HepG2 (cell line): ENCODE measurements around the gene P2RX5. TPM values are rescaled to one million over a fixed set of nuclear protein-coding genes. Genes with fewer than 3 reads are reported as not detected.

Experiments used
- ATAC-seq: fragments of 200-7000 bp; cut with Tn5 transposase; 3 replicates; pipeline ENCODE4 v1.9.1; 2020; ENCODE audit warnings: mild to moderate bottlenecking, moderate library complexity
- BruUV-seq: library from RNA; stranded (reverse); fragments of 400-500 nt; replicated peaks from 2 replicates; lab custom pipeline; 2021; lab: Mats Ljungman, UMichigan
- CTCF ChIA-PET: fragments of 300-600 bp; formaldehyde crosslinking; extraction: SDS; loops from one replicate; lab custom pipeline; 2021; ENCODE audit warnings: low total read pairs, inconsistent platforms, low intra/inter-chr PET ratio; lab: Yijun Ruan, JAX
- POLR2A ChIA-PET: fragments of 350-600 bp; sonication (Branson Sonifier 250); formaldehyde crosslinking; loops from one replicate; lab custom pipeline; 2020; ENCODE audit warnings: antibody characterized with exemption, inconsistent platforms; lab: Yijun Ruan, JAX
- DNase-seq: peaks from one replicate; pipeline ENCODE4 v3.0.0-alpha.2; 2015; ENCODE audit warnings: low spot score
- FAIRE-seq: peaks from 3 replicates; lab custom pipeline; 2011; peaks lifted over from hg19 to GRCh38; lab: Jason Lieb, UNC
- H2AFZ ChIP-seq: one replicate; pipeline ENCODE4 v1.6.1; 2011; ENCODE audit warnings: low read length, inconsistent platforms
- H3K27ac ChIP-seq: fragments of 300-600 bp; 3 replicates; pipeline ENCODE4 v1.8.0; 2011; ENCODE audit warnings: mixed run types, mild to moderate bottlenecking, mixed read lengths, low read length, inconsistent platforms; ENCODE audit not compliant: insufficient read depth; ENCODE audit errors: extremely low read length
- H3K27me3 ChIP-seq, 2 experiments: fragments of 200-600 bp in 1 of 2; 2 replicates in 1 of 2; 3 replicates in 1 of 2; pipeline versions ENCODE4 v1.6.0 to v1.8.0; 2011; ENCODE audit warnings: low read length in 2 of 2, mild to moderate bottlenecking in 2 of 2, moderate library complexity in 2 of 2, inconsistent platforms in 1 of 2; ENCODE audit not compliant: insufficient read depth in 2 of 2, control insufficient read depth in 1 of 2
- H3K36me3 ChIP-seq, 2 experiments: fragments of 200-600 bp in 1 of 2; replicated peaks in 1 of 2; 2 replicates in 1 of 2; 3 replicates in 1 of 2; pipeline versions ENCODE4 v1.5.1 to v1.8.0; 2011; ENCODE audit warnings: low read length in 2 of 2, inconsistent platforms in 1 of 2; ENCODE audit not compliant: insufficient read depth in 2 of 2, control insufficient read depth in 1 of 2
- H3K4me1 ChIP-seq: 2 replicates; pipeline ENCODE4 v1.5.1; 2012; ENCODE audit warnings: low read length, inconsistent platforms; ENCODE audit not compliant: insufficient read depth
- H3K4me2 ChIP-seq: 2 replicates; pipeline ENCODE4 v1.6.0; 2011; ENCODE audit warnings: low read depth, low read length, inconsistent platforms
- H3K4me3 ChIP-seq, 3 experiments: fragments of 200-600 bp in 1 of 3; sonication (generic), shearing (Covaris generic) in 1 of 3; replicated peaks in 1 of 3; 2 replicates each; pipeline ENCODE4 v1.5.1; 2011 to 2016; ENCODE audit warnings: low read length in 3 of 3, inconsistent platforms in 2 of 3, low read depth in 2 of 3, mild to moderate bottlenecking in 2 of 3, control low read depth in 1 of 3, mixed read lengths in 1 of 3; ENCODE audit not compliant: insufficient read depth in 1 of 3
- H3K79me2 ChIP-seq: one replicate; pipeline ENCODE4 v1.6.1; 2011; ENCODE audit warnings: low read length, inconsistent platforms; ENCODE audit not compliant: insufficient read depth
- H3K9ac ChIP-seq: 2 replicates; pipeline ENCODE4 v1.6.0; 2011; ENCODE audit warnings: mild to moderate bottlenecking, low read depth, low read length, inconsistent platforms; ENCODE audit not compliant: insufficient read depth
- H3K9me3 ChIP-seq: 2 replicates; pipeline ENCODE4 v1.5.1; 2012; ENCODE audit warnings: mild to moderate bottlenecking, low read length
- H4K20me1 ChIP-seq: 2 replicates; pipeline ENCODE4 v1.6.0; 2011; ENCODE audit warnings: inconsistent platforms, mild to moderate bottlenecking, low read length, moderate library complexity; ENCODE audit not compliant: insufficient read depth
- ARID3A ChIP-seq: IDR thresholded peaks from 2 replicates; pipeline ENCODE4 v1.6.1; 2012; ENCODE audit warnings: low read depth, low read length, improper control_type of control experiment
- GATAD1 ChIP-seq: IDR thresholded peaks from 2 replicates; pipeline ENCODE4 v1.6.1; 2016; ENCODE audit warnings: missing genetic modification reagents, missing compliant biosample characterization
- REXO4 ChIP-seq: sonication (generic); formaldehyde crosslinking; IDR thresholded peaks from 2 replicates; pipeline ENCODE4 v1.8.0; 2022; ENCODE audit warnings: missing genetic modification reagents, mild to moderate bottlenecking, borderline replicate concordance
- RFX3 ChIP-seq: IDR thresholded peaks from 2 replicates; pipeline ENCODE4 v1.6.1; 2016; ENCODE audit warnings: missing biosample characterization, missing genetic modification reagents
- RXRB ChIP-seq: IDR thresholded peaks from 2 replicates; pipeline ENCODE4 v1.6.1; 2016; ENCODE audit warnings: borderline replicate concordance, missing genetic modification reagents, missing compliant biosample characterization
- TEAD3 ChIP-seq: optimal IDR thresholded peaks from 2 replicates; pipeline ENCODE3; 2016; ENCODE audit warnings: borderline replicate concordance
- YEATS4 ChIP-seq: sonication (generic); formaldehyde crosslinking; IDR thresholded peaks from 2 replicates; pipeline ENCODE4 v1.4.0; 2020; ENCODE audit warnings: missing genetic modification reagents, borderline replicate concordance
- ZBTB7A ChIP-seq: sonication (generic); formaldehyde crosslinking; IDR thresholded peaks from 2 replicates; pipeline ENCODE4 v1.8.0; 2022; ENCODE audit warnings: mild to moderate bottlenecking, missing genetic modification reagents
- ZBTB7B ChIP-seq: sonication (generic); formaldehyde crosslinking; IDR thresholded peaks from 2 replicates; pipeline ENCODE4 v1.4.0; 2020; ENCODE audit warnings: missing genetic modification reagents
- ZC3H13 ChIP-seq: sonication (generic); formaldehyde crosslinking; IDR thresholded peaks from 2 replicates; pipeline ENCODE4 v1.8.1; 2023; ENCODE audit warnings: mild to moderate bottlenecking, missing genetic modification reagents, moderate library complexity
- ZMYM4 ChIP-seq: sonication (generic); formaldehyde crosslinking; IDR thresholded peaks from 2 replicates; pipeline ENCODE4 v1.8.1; 2023; ENCODE audit warnings: mild to moderate bottlenecking, missing genetic modification reagents
- ZNF331 ChIP-seq: sonication (generic); formaldehyde crosslinking; IDR thresholded peaks from 2 replicates; pipeline ENCODE4 v1.4.0; 2020; ENCODE audit warnings: missing genetic modification reagents
- ZNF33A ChIP-seq: sonication (generic); formaldehyde crosslinking; IDR thresholded peaks from 2 replicates; pipeline ENCODE4 v1.5.1; 2020; ENCODE audit warnings: missing genetic modification reagents, mild to moderate bottlenecking, moderate library complexity, borderline replicate concordance
- ZNF678 ChIP-seq: sonication (generic); formaldehyde crosslinking; IDR thresholded peaks from 2 replicates; pipeline ENCODE4 v1.4.0; 2020; ENCODE audit warnings: mild to moderate bottlenecking, missing genetic modification reagents
- ZSCAN29 ChIP-seq: sonication (generic); formaldehyde crosslinking; conservative IDR thresholded peaks from 2 replicates; pipeline ENCODE4 v1.4.0; 2020; ENCODE audit warnings: mild to moderate bottlenecking, missing genetic modification reagents
- WGBS: methylation state at CpG from one replicate; pipeline ENCODE4 v1.1.6; 2017; ENCODE audit warnings: low lambda C conversion rate; 5-methylcytosine and 5-hydroxymethylcytosine counted together
- in situ Hi-C: cut with HindIII; loops from 2 replicates; pipeline ENCODE4 v1.10.0; 2017; ENCODE audit warnings: low pct_unique_long_range_greater_than_20kb; ENCODE audit not compliant: extremely low pct_ligation_motif_present
- intact Hi-C: fragments of 100-400 bp; cut with micrococcal nuclease; formaldehyde crosslinking; loops from one replicate; pipeline ENCODE4 v1.10.0; 2022; ENCODE audit not compliant: unreplicated experiment
- polyA plus RNA-seq, 8 experiments: library from polyadenylated mRNA; depleted of rRNA in 3 of 8; stranded (reverse) in 7 of 8; unstranded in 1 of 8; fragments of >200 nt; fragmentation: Illumina TruSeq in 4 of 8; extraction: Trizol in 4 of 8; gene quantifications; 2 replicates each; pipeline versions ENCODE4 v1.2.1 to v1.2.3, GENCODE V29; 2011 to 2016; ENCODE audit warnings: low read depth in 4 of 8, missing spikeins in 1 of 8, mixed read lengths in 1 of 8; ENCODE audit not compliant: insufficient read depth in 1 of 8
- total RNA-seq, 5 experiments: library from RNA; depleted of rRNA; stranded (reverse); fragments of >200 nt; fragmentation: Illumina TruSeq; extraction: Trizol; gene quantifications; 2 replicates each; pipeline ENCODE4 v1.2.3, GENCODE V29; 2016; ENCODE audit warnings: low read depth in 1 of 5

P2RX5 gene
- total and polyA plus RNA-seq, 2 of the 13 experiments (the other 11 are each of a cell fraction or from before 2014, with no cell fraction given), result 0.95 to 1.7 TPM

- in situ Hi-C loops, result no loop called here
- ChIA-PET CTCF (no interaction called here), POLR2A (no interaction called here)
- Histone ChIP-seq H3K9me3 (no peaks in the 10 kb centered on the region), H3K9ac (no peak overlapping the region), H3K4me1 (peaks cover 42% of the 10 kb centered on the region), H2AFZ (no peak overlapping the region), H3K27me3 (no peaks in the 10 kb centered on the region; a peak in 1 of 5 replicates)
- ATAC-seq, result no peak
- TF ChIP-seq TEAD3 (CRISPR knock-in tag), result no peak
- no peak for TF ChIP-seq ZC3H13 (CRISPR knock-in tag)
- TF ChIP-seq ZMYM4 (CRISPR knock-in tag), result no peak
- TF ChIP-seq REXO4, result no peak
- TF ChIP-seq ZNF331 (CRISPR knock-in tag), result no peak
- no peak for TF ChIP-seq ZBTB7A (CRISPR knock-in tag)
- TF ChIP-seq ZNF678 (CRISPR knock-in tag), result no peak
- TF ChIP-seq ARID3A, result no peak
- TF ChIP-seq ZSCAN29 (CRISPR knock-in tag), result no peak
- TF ChIP-seq ZBTB7B, result no peak
- TF ChIP-seq RFX3 (CRISPR knock-in tag), result no peak
- TF ChIP-seq RXRB (CRISPR knock-in tag), result no peak
- TF ChIP-seq GATAD1, result no peak
- TF ChIP-seq YEATS4, result no peak
- TF ChIP-seq ZNF33A (CRISPR knock-in tag), result no peak
- TF ChIP-seq, all 625 proteins: peak for 0
- BruUV-seq, result no TSS peak
- WGBS, result 77% methylated on average over 7 of the region's 7 CpGs
- no peak overlapping the region for H3K4me3 ChIP-seq
- DNase-seq, result no peak
- no peak for FAIRE-seq
- no peak overlapping the region for H3K4me2 ChIP-seq
- intact Hi-C loops, result no loop called here
- peak overlapping the region; percentile 33 for H3K27ac ChIP-seq
- H3K36me3 ChIP-seq, result 0 out of 5 replicates have a peak, but pooled peaks cover 2% of the 10 kb centered on the region in 2 experiments
- peaks cover 4% of the 10 kb centered on the region for H3K79me2 ChIP-seq
- H4K20me1 ChIP-seq, result no peaks in the 10 kb centered on the region
These were observed 55.9 kb downstream of the P2RX5 start for GRCh38 chr17:3639981-3640596.
